Measurements from ENCODE around the gene CAMLG.

Gene CAMLG

GRCh38 chr5:134784241-134784920 lies 46.0 kb downstream of the CAMLG start:
- no peak for DNase-seq

DNA sequence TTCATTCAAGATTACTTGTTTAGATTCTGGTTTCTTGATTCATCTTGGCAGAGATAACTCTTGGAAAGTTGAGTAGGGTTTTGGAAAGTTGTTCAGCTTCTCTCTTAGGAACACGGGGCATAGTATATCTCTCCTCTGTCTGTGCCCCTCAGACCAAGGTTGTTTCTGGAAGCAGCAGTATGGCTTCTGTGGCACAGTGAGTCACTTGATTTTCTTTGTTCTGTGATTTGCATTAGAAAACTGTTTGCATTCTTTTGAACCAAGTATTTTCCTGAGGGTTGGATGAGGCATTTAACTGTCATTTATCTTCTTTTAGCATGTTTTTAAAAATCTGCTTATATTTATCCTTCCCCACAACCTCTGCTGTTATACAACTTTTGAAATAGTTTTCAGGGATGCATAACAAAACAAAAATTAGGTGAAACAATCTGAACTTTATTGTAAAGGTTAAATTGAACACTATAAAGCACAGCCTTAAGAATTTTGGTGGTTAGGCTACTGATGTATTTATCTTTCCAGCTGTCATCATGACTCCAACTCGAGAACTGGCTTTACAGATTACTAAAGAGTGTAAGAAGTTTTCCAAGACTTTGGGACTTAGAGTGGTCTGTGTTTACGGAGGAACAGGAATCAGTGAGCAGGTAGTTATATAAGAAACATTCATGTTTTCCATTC lies 46.7 kb downstream of the CAMLG start:
- no peak for DNase-seq

- no peak for DNase-seq
These were observed 49.3 kb downstream of the CAMLG start for GRCh38 chr5:134787692-134788091.

DNA sequence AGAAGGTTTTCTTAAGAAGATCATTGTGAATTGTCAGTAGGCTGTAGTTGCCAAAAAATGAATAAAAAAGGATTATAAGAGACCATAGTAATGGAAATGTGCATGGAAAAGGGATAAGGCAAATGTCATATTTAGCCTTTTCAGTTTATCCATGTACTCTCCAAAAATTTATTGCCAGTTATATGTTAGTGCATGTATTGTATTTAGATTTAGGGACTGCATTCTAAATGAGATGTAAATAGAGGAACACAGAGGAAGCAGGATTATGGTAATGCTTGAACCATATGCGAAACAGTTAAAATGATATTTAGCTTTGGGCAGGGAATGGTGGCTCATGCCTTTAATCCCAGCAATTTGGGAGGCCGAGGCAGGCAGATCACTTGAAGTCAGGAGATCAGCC lies 53.2 kb downstream of the CAMLG start:
- no peak for DNase-seq

DNA sequence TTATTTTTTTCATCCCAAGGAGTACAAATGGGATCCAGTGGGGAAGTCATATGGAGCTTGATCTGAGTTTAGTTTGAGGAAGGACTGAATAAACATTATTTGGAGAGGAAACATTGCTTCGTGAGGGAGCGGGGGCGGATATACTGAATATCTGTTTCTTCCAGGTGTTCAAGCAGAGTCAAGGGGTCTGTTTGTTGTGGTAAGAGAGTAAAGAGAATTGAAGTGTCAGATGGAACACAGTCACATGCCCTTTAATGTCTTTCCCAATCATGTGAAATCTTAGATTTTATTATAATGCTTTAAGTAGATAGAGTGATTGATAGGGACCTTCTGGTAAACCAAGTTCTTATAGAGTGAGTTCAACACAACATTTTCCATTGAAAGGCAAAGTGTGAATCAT lies 53.9 kb downstream of the CAMLG start:
- DNase-seq, result no peak

DNA sequence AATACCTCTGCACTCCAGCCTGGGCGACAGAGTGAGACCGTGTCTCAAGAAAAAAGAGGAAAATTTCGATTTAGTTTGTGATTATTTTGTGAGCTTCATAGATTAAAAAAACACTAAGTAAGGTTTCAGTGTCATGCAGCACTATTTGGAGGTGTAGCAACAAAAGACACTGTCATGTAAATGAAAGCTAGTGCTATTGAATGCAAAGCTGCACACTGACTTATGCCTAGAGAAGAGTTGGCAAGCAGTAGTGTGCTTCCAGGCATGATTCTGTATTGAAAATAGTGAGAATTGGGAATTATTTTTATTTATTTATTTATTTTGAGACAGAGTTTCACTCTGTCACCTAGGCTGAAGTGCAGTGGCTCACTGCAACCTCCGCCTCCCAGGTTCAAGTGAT lies 54.8 kb downstream of the CAMLG start:
- DNase-seq, result no peak

GRCh38 chr5:134794082-134794481 lies 55.7 kb downstream of the CAMLG start:
- no peak for DNase-seq

DNA sequence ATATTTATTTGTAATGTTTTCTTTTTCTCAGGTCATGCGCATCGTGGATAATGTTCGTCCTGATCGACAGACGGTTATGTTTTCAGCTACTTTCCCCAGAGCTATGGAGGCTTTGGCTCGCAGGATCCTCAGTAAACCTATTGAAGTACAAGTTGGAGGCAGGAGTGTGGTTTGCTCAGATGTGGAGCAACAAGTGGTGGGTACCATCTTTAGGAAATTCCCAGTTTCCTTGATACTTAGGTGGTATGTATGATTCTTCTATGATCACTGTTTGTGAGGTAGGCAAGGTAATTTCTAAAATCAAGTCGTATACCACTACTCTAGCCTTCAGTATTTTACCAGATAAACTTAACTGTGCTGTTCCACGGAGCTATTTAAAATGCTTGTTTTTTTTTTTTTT lies 56.5 kb downstream of the CAMLG start:
- DNase-seq, result no peak

GRCh38 chr5:134798468-134798867 lies 60.1 kb downstream of the CAMLG start:
- DNase-seq, result no peak
